ENCODE results near the gene TRPV6. TPM values are rescaled to one million over a fixed set of nuclear protein-coding genes. Genes with fewer than 3 reads are reported as not detected.

TRPV6 gene
- total RNA-seq, 1 donor from 2014 or later, result 0.27 TPM

GRCh38 chr7:142876991-142877910 lies 8.3 kb downstream of the TRPV6 start:
- no peak overlapping the region for H3K27ac Mint-ChIP-seq (ENCODE audit: unreplicated experiment)
- peaks cover 1% of the 10 kb centered on the region for H3K27me3 Mint-ChIP-seq (ENCODE audit: unreplicated experiment)
- no peak for DNase-seq
- H3K4me3 Mint-ChIP-seq (ENCODE audit: unreplicated experiment), result no peak overlapping the region
- TF ChIP-seq CTCF (IDR thresholded peaks at IDR 0.05; ENCODE audit: partially characterized antibody, unreplicated experiment), result no peak
- H3K9me3 Mint-ChIP-seq (ENCODE audit: unreplicated experiment), result peaks cover 6% of the 10 kb centered on the region
- H3K36me3 Mint-ChIP-seq (ENCODE audit: unreplicated experiment), result peaks cover 19% of the 10 kb centered on the region
- H3K4me1 Mint-ChIP-seq (ENCODE audit: low read depth, unreplicated experiment), result no peaks in the 10 kb centered on the region

- no peak for DNase-seq
- H3K27me3 Mint-ChIP-seq (ENCODE audit: unreplicated experiment), result peaks cover 1% of the 10 kb centered on the region
- no peaks in the 10 kb centered on the region for H3K4me1 Mint-ChIP-seq (ENCODE audit: low read depth, unreplicated experiment)
These were observed 9.1 kb downstream of the TRPV6 start for GRCh38 chr7:142876236-142876960.

GRCh38 chr7:142875456-142875855 lies 10.1 kb downstream of the TRPV6 start:
- H3K27me3 Mint-ChIP-seq (ENCODE audit: unreplicated experiment), result peaks cover 1% of the 10 kb centered on the region

More at GRCh38 chr7:142876236-142876960, 9.1 kb downstream of the TRPV6 start:
- Mint-ChIP-seq H3K9me3 (ENCODE audit: unreplicated experiment) (peaks cover 6% of the 10 kb centered on the region), H3K4me3 (ENCODE audit: unreplicated experiment) (no peak overlapping the region), H3K36me3 (ENCODE audit: unreplicated experiment) (peaks cover 19% of the 10 kb centered on the region), H3K27ac (ENCODE audit: unreplicated experiment) (no peak overlapping the region)
- no peak for TF ChIP-seq CTCF (IDR thresholded peaks at IDR 0.05; ENCODE audit: partially characterized antibody, unreplicated experiment)

GRCh38 chr7:142874837-142875236 lies 10.7 kb downstream of the TRPV6 start:
- peaks cover 19% of the 10 kb centered on the region for H3K36me3 Mint-ChIP-seq (ENCODE audit: unreplicated experiment)
- TF ChIP-seq CTCF (IDR thresholded peaks at IDR 0.05; ENCODE audit: partially characterized antibody, unreplicated experiment), result no peak
- no peaks in the 10 kb centered on the region for H3K4me1 Mint-ChIP-seq (ENCODE audit: low read depth, unreplicated experiment)
- H3K9me3 Mint-ChIP-seq (ENCODE audit: unreplicated experiment), result peaks cover 6% of the 10 kb centered on the region
- no peak overlapping the region for H3K4me3 Mint-ChIP-seq (ENCODE audit: unreplicated experiment)
- H3K27me3 Mint-ChIP-seq (ENCODE audit: unreplicated experiment), result peaks cover 1% of the 10 kb centered on the region
- no peak for DNase-seq
- H3K27ac Mint-ChIP-seq (ENCODE audit: unreplicated experiment), result no peak overlapping the region

More at GRCh38 chr7:142875456-142875855, 10.1 kb downstream of the TRPV6 start:
- Mint-ChIP-seq H3K4me1 (ENCODE audit: low read depth, unreplicated experiment) (no peaks in the 10 kb centered on the region), H3K27ac (ENCODE audit: unreplicated experiment) (no peak overlapping the region), H3K36me3 (ENCODE audit: unreplicated experiment) (peaks cover 19% of the 10 kb centered on the region), H3K4me3 (ENCODE audit: unreplicated experiment) (no peak overlapping the region), H3K9me3 (ENCODE audit: unreplicated experiment) (peaks cover 6% of the 10 kb centered on the region)
- no peak for TF ChIP-seq CTCF (IDR thresholded peaks at IDR 0.05; ENCODE audit: partially characterized antibody, unreplicated experiment)
- DNase-seq, result no peak
